ENCODE data around the gene PPFIA4. TPM values are rescaled to one million over a fixed set of nuclear protein-coding genes. Genes with fewer than 3 reads are reported as not detected.

The PPFIA4 gene
- polyA plus RNA-seq, 1 of the 3 experiments (the other 2 are of a cell fraction) = 4.4 TPM

DNA sequence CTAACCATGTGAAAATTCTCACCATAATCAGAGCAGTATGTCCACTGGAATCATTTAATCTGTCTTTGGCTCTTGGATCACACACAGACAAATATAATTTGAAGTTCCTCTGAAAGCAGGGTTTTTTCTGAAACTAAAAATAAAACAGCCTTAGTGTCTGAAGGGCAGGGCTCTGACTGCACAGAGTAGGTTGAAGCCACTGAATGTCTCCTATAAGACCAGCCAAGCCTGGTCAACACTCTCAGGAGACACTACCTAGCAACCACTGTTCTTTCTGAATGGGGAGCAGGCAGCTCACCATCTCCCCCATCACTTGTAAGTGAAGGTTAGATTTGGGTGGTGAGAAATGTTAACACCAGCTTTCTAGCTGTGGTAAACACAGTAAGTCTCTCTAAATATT lies 35.2 kb upstream of the PPFIA4 start:
- Histone ChIP-seq H3K4me1 (ENCODE audit: control insufficient read depth in 1 of 2, insufficient read depth in 2 of 2, low read depth in 1 of 2, low read length in 1 of 2) (no peaks in the 10 kb centered on the region), H3K27me3 (ENCODE audit: insufficient read depth) (peaks cover 32% of the 10 kb centered on the region), H3K4me3 (ENCODE audit: low read depth in 2 of 2, low read length in 1 of 2) (no peak overlapping the region), H3K9me2 (no peaks in the 10 kb centered on the region), H3K79me2 (ENCODE audit: insufficient read depth) (no peaks in the 10 kb centered on the region), H4K20me1 (ENCODE audit: insufficient read depth) (no peaks in the 10 kb centered on the region), H3K36me3 (replicated peaks in 1 of 2; ENCODE audit: control insufficient read depth in 1 of 2, insufficient read depth in 2 of 2, low read length in 1 of 2) (no peaks in the 10 kb centered on the region), H2AFZ (ENCODE audit: low read depth) (no peak overlapping the region), H3K27ac (ENCODE audit: low read depth in 2 of 2, low read length in 1 of 2) (no peak overlapping the region), H3K9ac (no peak overlapping the region), H3K9me3 (no peaks in the 10 kb centered on the region), H3K4me2 (no peak overlapping the region), H3F3A (replicated peaks; ENCODE audit: insufficient read depth) (no peaks in the 10 kb centered on the region)
- DNase-seq = no peak
- POLR2A ChIA-PET = no interaction called here
- TF ChIP-seq SIN3A (IDR thresholded peaks at IDR 0.05; ENCODE audit: borderline replicate concordance, low read depth, low read length) = no peak
- TF ChIP-seq, protein P1, sequence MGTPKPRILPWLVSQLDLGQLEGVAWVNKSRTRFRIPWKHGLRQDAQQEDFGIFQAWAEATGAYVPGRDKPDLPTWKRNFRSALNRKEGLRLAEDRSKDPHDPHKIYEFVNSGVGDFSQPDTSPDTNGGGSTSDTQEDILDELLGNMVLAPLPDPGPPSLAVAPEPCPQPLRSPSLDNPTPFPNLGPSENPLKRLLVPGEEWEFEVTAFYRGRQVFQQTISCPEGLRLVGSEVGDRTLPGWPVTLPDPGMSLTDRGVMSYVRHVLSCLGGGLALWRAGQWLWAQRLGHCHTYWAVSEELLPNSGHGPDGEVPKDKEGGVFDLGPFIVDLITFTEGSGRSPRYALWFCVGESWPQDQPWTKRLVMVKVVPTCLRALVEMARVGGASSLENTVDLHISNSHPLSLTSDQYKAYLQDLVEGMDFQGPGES (IDR thresholded peaks at IDR 0.05; ENCODE audit: low read depth, low read length) = no peak
- TF ChIP-seq, protein P2, sequence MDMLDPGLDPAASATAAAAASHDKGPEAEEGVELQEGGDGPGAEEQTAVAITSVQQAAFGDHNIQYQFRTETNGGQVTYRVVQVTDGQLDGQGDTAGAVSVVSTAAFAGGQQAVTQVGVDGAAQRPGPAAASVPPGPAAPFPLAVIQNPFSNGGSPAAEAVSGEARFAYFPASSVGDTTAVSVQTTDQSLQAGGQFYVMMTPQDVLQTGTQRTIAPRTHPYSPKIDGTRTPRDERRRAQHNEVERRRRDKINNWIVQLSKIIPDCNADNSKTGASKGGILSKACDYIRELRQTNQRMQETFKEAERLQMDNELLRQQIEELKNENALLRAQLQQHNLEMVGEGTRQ (IDR thresholded peaks at IDR 0.05; ENCODE audit: borderline replicate concordance, low read depth, low read length) = no peak
- no peak for TF ChIP-seq MXI1 (IDR thresholded peaks at IDR 0.05; ENCODE audit: low read depth, low read length)
- no peak for TF ChIP-seq POLR2AphosphoS5 (IDR thresholded peaks at IDR 0.05; ENCODE audit: low read depth, low read length)
- no peak for TF ChIP-seq GABPA (IDR thresholded peaks at IDR 0.05; ENCODE audit: low read depth)
- TF ChIP-seq RAD21 (IDR thresholded peaks at IDR 0.05; ENCODE audit: low read length) = no peak
- TF ChIP-seq RCOR1 (IDR thresholded peaks at IDR 0.05; ENCODE audit: low read length) = no peak
- TF ChIP-seq, protein P3, sequence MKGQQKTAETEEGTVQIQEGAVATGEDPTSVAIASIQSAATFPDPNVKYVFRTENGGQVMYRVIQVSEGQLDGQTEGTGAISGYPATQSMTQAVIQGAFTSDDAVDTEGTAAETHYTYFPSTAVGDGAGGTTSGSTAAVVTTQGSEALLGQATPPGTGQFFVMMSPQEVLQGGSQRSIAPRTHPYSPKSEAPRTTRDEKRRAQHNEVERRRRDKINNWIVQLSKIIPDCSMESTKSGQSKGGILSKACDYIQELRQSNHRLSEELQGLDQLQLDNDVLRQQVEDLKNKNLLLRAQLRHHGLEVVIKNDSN (IDR thresholded peaks at IDR 0.05; ENCODE audit: borderline replicate concordance, low read depth) = no peak
- TF ChIP-seq, protein P4, sequence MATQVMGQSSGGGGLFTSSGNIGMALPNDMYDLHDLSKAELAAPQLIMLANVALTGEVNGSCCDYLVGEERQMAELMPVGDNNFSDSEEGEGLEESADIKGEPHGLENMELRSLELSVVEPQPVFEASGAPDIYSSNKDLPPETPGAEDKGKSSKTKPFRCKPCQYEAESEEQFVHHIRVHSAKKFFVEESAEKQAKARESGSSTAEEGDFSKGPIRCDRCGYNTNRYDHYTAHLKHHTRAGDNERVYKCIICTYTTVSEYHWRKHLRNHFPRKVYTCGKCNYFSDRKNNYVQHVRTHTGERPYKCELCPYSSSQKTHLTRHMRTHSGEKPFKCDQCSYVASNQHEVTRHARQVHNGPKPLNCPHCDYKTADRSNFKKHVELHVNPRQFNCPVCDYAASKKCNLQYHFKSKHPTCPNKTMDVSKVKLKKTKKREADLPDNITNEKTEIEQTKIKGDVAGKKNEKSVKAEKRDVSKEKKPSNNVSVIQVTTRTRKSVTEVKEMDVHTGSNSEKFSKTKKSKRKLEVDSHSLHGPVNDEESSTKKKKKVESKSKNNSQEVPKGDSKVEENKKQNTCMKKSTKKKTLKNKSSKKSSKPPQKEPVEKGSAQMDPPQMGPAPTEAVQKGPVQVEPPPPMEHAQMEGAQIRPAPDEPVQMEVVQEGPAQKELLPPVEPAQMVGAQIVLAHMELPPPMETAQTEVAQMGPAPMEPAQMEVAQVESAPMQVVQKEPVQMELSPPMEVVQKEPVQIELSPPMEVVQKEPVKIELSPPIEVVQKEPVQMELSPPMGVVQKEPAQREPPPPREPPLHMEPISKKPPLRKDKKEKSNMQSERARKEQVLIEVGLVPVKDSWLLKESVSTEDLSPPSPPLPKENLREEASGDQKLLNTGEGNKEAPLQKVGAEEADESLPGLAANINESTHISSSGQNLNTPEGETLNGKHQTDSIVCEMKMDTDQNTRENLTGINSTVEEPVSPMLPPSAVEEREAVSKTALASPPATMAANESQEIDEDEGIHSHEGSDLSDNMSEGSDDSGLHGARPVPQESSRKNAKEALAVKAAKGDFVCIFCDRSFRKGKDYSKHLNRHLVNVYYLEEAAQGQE (IDR thresholded peaks at IDR 0.05; ENCODE audit: low read depth, low read length) = no peak
- TF ChIP-seq JUND (IDR thresholded peaks at IDR 0.05) = no peak
- TF ChIP-seq TEAD4 (IDR thresholded peaks at IDR 0.05; ENCODE audit: borderline replicate concordance, insufficient read depth) = no peak
- CTCF ChIA-PET = interaction anchor here (1.0 to 2.1 kb wide), 3 partner anchors 8 to 276 kb away, joined by 3 to 13 read pairs (median 5); partner anchors contain the start of gene TMEM183A
